GM20431 (cell line): ENCODE results near the gene TBCB.

Source experiments
- in situ Hi-C: fragments of 300-500 bp; cut with MseI, MboI; formaldehyde crosslinking; loops from one replicate; pipeline ENCODE4 v1.15.0; 2020; ENCODE audit warnings: low sequenced_read_pairs; ENCODE audit not compliant: unreplicated experiment

TBCB gene

DNA sequence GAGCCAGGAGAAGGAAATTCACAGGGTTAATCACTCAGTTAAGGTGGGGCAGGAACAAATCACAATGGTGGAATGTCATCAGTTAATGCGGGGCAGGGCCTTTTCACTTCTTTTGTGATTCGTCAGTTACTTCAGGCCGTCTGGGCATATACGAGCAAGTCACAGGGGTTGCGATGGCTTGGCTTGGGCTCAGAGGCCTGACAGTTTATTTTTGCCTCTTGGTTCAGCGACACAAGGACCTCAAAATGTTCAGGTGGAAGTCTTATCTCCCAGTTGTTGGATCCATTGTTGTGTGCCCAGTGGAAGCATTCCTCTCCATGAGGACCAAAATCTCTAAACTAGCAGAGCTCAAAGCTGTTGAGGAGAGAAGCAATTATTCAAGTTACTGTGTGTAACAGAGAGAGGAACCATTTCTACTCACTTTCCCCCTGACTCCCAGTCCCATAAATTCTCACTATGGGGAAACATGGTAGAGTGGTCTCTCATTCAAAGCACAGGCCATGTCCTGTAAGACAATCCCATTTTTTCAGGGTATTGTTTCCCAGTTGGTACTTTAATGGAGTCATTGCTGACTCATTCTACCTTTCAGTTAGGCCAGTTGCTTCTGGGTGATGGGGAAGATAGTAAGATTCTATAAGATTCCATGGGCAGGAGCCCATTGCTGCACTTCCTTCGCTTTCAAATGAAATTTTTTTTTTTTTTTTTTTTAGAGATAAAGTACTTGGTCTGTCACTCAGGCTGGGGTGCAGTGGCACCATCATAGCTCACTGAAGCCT, 45.7 kb downstream of the TBCB start:
- in situ Hi-C loops: no loop called here

GRCh38 chr19:36163813-36164212, 48.5 kb downstream of the TBCB start:
- in situ Hi-C loops: no loop called here

GRCh38 chr19:36169084-36169760, 54.0 kb downstream of the TBCB start:
- in situ Hi-C loops: no loop called here

DNA sequence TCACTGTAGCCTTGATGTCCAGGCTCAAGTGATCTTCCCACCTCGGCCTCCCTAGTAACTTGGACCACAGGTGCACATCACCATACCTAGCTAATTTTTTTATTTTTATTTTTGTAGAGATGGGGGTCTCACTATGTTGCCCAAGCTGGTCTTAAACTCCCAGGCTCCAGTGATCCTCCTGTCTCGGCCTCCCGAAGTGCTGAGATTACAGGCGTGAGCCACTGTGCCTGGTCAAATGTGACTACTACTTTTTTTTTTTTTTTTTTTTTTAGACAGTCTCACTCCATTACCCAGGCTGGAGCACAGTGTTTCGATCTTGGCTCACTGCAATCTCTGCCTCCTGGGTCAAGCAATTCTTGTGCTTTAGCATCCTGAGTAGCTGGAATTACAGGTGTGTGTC, 57.6 kb downstream of the TBCB start:
- in situ Hi-C loops: loop anchor here (10.0 kb wide), 1 partner anchor 48 kb away; no protein-coding TSS in a partner anchor

GRCh38 chr19:36173846-36174245, 58.6 kb downstream of the TBCB start:
- in situ Hi-C loops: loop anchor here (10.0 kb wide), 1 partner anchor 49 kb away; no protein-coding TSS in a partner anchor
